HepG2 (cell line): Measurements from ENCODE around the gene ANAPC16. TPM values are rescaled to one million over a fixed set of nuclear protein-coding genes. Genes with fewer than 3 reads are reported as not detected.

Source experiments
- ETV5 ChIP-seq: IDR thresholded peaks from 2 replicates; pipeline ENCODE4 v1.6.1; 2018; ENCODE audit warnings: missing biosample characterization, missing genetic modification reagents, inconsistent platforms, borderline replicate concordance
- FOXA1 ChIP-seq, 2 experiments: fragments of 450-650 bp in 1 of 2; sonication (generic) in 1 of 2; formaldehyde crosslinking in 1 of 2; IDR thresholded peaks; 2 replicates each; pipeline versions ENCODE4 v1.4.0 to v1.6.1; 2016 to 2020; ENCODE audit warnings: missing genetic modification reagents in 1 of 2
- JUN ChIP-seq: sonication (generic); formaldehyde crosslinking; IDR thresholded peaks from 2 replicates; pipeline ENCODE4 v1.4.0; 2020; ENCODE audit warnings: mild to moderate bottlenecking, missing genetic modification reagents
- MEF2D ChIP-seq: sonication (generic); formaldehyde crosslinking; IDR thresholded peaks from 2 replicates; pipeline ENCODE4 v1.5.1; 2020; ENCODE audit warnings: mild to moderate bottlenecking, missing genetic modification reagents
- MYC ChIP-seq: sonication (generic); formaldehyde crosslinking; IDR thresholded peaks from 2 replicates; pipeline ENCODE4 v1.9.0; 2021; ENCODE audit warnings: missing genetic modification reagents, borderline replicate concordance
- NFE2 ChIP-seq: sonication (generic); formaldehyde crosslinking; IDR thresholded peaks from 2 replicates; pipeline ENCODE4 v1.4.0; 2020; ENCODE audit warnings: missing genetic modification reagents
- RCOR2 ChIP-seq: IDR thresholded peaks from 2 replicates; pipeline ENCODE4 v1.6.1; 2016; ENCODE audit warnings: missing biosample characterization, missing genetic modification reagents
- RFX1 ChIP-seq: fragments of 450-650 bp; IDR thresholded peaks from 2 replicates; pipeline ENCODE4 v1.6.1; 2017
- SP2 ChIP-seq: sonication (generic); formaldehyde crosslinking; IDR thresholded peaks from 2 replicates; pipeline ENCODE4 v1.5.1; 2020; ENCODE audit warnings: mild to moderate bottlenecking, missing genetic modification reagents
- TERF1 ChIP-seq: sonication (generic); formaldehyde crosslinking; IDR thresholded peaks from 2 replicates; pipeline ENCODE4 v1.8.0; 2022; ENCODE audit warnings: mild to moderate bottlenecking, missing genetic modification reagents, moderate library complexity
- TMF1 ChIP-seq: sonication (generic); formaldehyde crosslinking; IDR thresholded peaks from 2 replicates; pipeline ENCODE4 v1.8.1; 2022; ENCODE audit warnings: low read depth, missing genetic modification reagents
- TRIM22 ChIP-seq: fragments of 450-650 bp; IDR thresholded peaks from 2 replicates; pipeline ENCODE4 v1.6.1; 2017
- ZBTB46 ChIP-seq: sonication (generic); formaldehyde crosslinking; IDR thresholded peaks from 2 replicates; pipeline ENCODE4 v1.4.0; 2020; ENCODE audit warnings: mild to moderate bottlenecking, missing genetic modification reagents, borderline replicate concordance
- ZMYM3 ChIP-seq: sonication (generic); formaldehyde crosslinking; IDR thresholded peaks from 2 replicates; pipeline ENCODE4 v1.5.1; 2020; ENCODE audit warnings: mild to moderate bottlenecking, missing genetic modification reagents
- ZNF180 ChIP-seq: sonication (generic); formaldehyde crosslinking; IDR thresholded peaks from 2 replicates; pipeline ENCODE4 v1.4.0; 2020; ENCODE audit warnings: low read depth, missing genetic modification reagents, borderline replicate concordance
- ZNF230 ChIP-seq: sonication (generic); formaldehyde crosslinking; IDR thresholded peaks from 2 replicates; pipeline ENCODE4 v1.4.0; 2020; ENCODE audit warnings: mild to moderate bottlenecking, missing genetic modification reagents
- ZNF362 ChIP-seq: sonication (generic); formaldehyde crosslinking; IDR thresholded peaks from 2 replicates; pipeline ENCODE4 v1.4.0; 2020; ENCODE audit warnings: missing genetic modification reagents, mild to moderate bottlenecking, borderline replicate concordance
- ZNF589 ChIP-seq: sonication (generic); formaldehyde crosslinking; conservative IDR thresholded peaks from 2 replicates; pipeline ENCODE4 v1.8.0; 2022; ENCODE audit warnings: mild to moderate bottlenecking, moderate library complexity, missing genetic modification reagents
- ZNF639 ChIP-seq: conservative IDR thresholded peaks from 2 replicates; pipeline ENCODE4 v1.6.1; 2018; ENCODE audit warnings: missing genetic modification reagents
- ZNF747 ChIP-seq: sonication (generic); formaldehyde crosslinking; IDR thresholded peaks from 2 replicates; pipeline ENCODE4 v1.8.1; 2023; ENCODE audit warnings: missing genetic modification reagents, mild to moderate bottlenecking, borderline replicate concordance
- polyA plus RNA-seq, 8 experiments: library from polyadenylated mRNA; depleted of rRNA in 3 of 8; stranded (reverse) in 7 of 8; unstranded in 1 of 8; fragments of >200 nt; fragmentation: Illumina TruSeq in 4 of 8; extraction: Trizol in 4 of 8; gene quantifications; 2 replicates each; pipeline versions ENCODE4 v1.2.1 to v1.2.3, GENCODE V29; 2011 to 2016; ENCODE audit warnings: low read depth in 4 of 8, missing spikeins in 1 of 8, mixed read lengths in 1 of 8; ENCODE audit not compliant: insufficient read depth in 1 of 8
- total RNA-seq, 5 experiments: library from RNA; depleted of rRNA; stranded (reverse); fragments of >200 nt; fragmentation: Illumina TruSeq; extraction: Trizol; gene quantifications; 2 replicates each; pipeline ENCODE4 v1.2.3, GENCODE V29; 2016; ENCODE audit warnings: low read depth in 1 of 5
- TF ChIP-seq, protein P1 (sequence below): sonication (generic); formaldehyde crosslinking; IDR thresholded peaks from 2 replicates; pipeline ENCODE4 v1.4.0; 2020; ENCODE audit warnings: missing genetic modification reagents

Gene ANAPC16
- total and polyA plus RNA-seq, 2 of the 13 experiments (the other 11 are each of a cell fraction or from before 2014, with no cell fraction given), result 74.8 to 89.4 TPM

DNA sequence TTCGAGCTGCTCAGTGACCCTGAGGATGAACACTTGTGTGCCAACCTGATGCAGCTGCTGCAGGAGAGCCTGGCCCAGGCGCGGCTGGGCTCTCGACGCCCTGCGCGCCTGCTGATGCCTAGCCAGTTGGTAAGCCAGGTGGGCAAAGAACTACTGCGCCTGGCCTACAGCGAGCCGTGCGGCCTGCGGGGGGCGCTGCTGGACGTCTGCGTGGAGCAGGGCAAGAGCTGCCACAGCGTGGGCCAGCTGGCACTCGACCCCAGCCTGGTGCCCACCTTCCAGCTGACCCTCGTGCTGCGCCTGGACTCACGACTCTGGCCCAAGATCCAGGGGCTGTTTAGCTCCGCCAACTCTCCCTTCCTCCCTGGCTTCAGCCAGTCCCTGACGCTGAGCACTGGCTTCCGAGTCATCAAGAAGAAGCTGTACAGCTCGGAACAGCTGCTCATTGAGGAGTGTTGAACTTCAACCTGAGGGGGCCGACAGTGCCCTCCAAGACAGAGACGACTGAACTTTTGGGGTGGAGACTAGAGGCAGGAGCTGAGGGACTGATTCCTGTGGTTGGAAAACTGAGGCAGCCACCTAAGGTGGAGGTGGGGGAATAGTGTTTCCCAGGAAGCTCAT is 59.0 kb downstream of the ANAPC16 start (continued):
- TF ChIP-seq ZNF362 (CRISPR knock-in tag) (no peak), ZNF589 (CRISPR knock-in tag) (no peak), RFX1 (no peak), FOXA1 (IDR thresholded peaks at IDR 0.05) (no peak), FOXA1 (CRISPR knock-in tag; IDR thresholded peaks at IDR 0.05) (no peak), ZMYM3 (CRISPR knock-in tag) (no peak), ZNF230 (CRISPR knock-in tag) (no peak), RCOR2 (CRISPR knock-in tag) (no peak), SP2 (CRISPR knock-in tag) (no peak), ZNF639 (CRISPR knock-in tag) (no peak), TMF1 (CRISPR knock-in tag) (no peak; the same call in 1 of the 2 replicates), ZNF747 (no peak), NFE2 (CRISPR knock-in tag) (no peak), ETV5 (CRISPR knock-in tag) (no peak; the same call in 1 of the 2 replicates), MYC (CRISPR knock-in tag) (no peak; the same call in 1 of the 2 replicates), JUN (CRISPR knock-in tag) (no peak), MEF2D (CRISPR knock-in tag) (no peak), ZBTB46 (CRISPR knock-in tag) (no peak), TRIM22 (no peak), TERF1 (CRISPR knock-in tag) (no peak), ZNF180 (CRISPR knock-in tag) (no peak)
- TF ChIP-seq, protein P1, sequence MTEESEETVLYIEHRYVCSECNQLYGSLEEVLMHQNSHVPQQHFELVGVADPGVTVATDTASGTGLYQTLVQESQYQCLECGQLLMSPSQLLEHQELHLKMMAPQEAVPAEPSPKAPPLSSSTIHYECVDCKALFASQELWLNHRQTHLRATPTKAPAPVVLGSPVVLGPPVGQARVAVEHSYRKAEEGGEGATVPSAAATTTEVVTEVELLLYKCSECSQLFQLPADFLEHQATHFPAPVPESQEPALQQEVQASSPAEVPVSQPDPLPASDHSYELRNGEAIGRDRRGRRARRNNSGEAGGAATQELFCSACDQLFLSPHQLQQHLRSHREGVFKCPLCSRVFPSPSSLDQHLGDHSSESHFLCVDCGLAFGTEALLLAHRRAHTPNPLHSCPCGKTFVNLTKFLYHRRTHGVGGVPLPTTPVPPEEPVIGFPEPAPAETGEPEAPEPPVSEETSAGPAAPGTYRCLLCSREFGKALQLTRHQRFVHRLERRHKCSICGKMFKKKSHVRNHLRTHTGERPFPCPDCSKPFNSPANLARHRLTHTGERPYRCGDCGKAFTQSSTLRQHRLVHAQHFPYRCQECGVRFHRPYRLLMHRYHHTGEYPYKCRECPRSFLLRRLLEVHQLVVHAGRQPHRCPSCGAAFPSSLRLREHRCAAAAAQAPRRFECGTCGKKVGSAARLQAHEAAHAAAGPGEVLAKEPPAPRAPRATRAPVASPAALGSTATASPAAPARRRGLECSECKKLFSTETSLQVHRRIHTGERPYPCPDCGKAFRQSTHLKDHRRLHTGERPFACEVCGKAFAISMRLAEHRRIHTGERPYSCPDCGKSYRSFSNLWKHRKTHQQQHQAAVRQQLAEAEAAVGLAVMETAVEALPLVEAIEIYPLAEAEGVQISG, result peak; percentile 45
